ENCODE measurements around the gene TNFRSF14. TPM values are rescaled to one million over a fixed set of nuclear protein-coding genes. Genes with fewer than 3 reads are reported as not detected.

Gene TNFRSF14
- total RNA-seq, 4 donors from 2014 or later = 35.2 to 43.6 (median 38.3) TPM

DNA sequence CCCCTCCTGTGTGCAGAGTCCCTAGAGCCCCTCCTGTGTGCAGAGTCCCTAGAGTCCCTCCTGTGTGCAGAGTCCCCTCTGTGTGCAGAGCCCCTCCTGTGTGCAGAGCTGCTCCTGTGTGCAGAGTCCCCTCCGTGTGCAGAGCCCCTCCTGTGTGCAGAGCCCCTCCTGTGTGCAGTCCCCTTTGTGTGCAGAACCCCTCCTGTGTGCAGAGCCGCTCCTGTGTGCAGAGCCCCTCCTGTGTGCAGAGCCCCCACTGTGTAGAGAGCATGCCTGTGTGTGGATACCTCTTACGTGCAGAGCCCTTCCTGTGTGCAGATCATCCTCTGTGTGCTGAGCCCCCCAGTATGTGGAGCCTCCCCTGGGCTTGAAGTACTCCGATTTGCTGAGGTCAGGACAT is 17.8 kb upstream of the TNFRSF14 start:
- WGBS, 2 donors = 81 to 88% methylated on average over 2 to 4 of the region's 4 CpGs
- DNase-seq (ENCODE audit: low spot score in 2 of 2) = no peak
- TF ChIP-seq, protein P1, sequence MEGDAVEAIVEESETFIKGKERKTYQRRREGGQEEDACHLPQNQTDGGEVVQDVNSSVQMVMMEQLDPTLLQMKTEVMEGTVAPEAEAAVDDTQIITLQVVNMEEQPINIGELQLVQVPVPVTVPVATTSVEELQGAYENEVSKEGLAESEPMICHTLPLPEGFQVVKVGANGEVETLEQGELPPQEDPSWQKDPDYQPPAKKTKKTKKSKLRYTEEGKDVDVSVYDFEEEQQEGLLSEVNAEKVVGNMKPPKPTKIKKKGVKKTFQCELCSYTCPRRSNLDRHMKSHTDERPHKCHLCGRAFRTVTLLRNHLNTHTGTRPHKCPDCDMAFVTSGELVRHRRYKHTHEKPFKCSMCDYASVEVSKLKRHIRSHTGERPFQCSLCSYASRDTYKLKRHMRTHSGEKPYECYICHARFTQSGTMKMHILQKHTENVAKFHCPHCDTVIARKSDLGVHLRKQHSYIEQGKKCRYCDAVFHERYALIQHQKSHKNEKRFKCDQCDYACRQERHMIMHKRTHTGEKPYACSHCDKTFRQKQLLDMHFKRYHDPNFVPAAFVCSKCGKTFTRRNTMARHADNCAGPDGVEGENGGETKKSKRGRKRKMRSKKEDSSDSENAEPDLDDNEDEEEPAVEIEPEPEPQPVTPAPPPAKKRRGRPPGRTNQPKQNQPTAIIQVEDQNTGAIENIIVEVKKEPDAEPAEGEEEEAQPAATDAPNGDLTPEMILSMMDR (IDR thresholded peaks at IDR 0.05) = no peak
- no peak for TF ChIP-seq POLR2A (IDR thresholded peaks at IDR 0.05)
- intact Hi-C loops (cut with DNase I; ENCODE audit: low total_unique reads) = no loop called here
- H3K4me3 ChIP-seq (ENCODE audit: low read depth, poor library complexity, severe bottlenecking) = no peak overlapping the region

DNA sequence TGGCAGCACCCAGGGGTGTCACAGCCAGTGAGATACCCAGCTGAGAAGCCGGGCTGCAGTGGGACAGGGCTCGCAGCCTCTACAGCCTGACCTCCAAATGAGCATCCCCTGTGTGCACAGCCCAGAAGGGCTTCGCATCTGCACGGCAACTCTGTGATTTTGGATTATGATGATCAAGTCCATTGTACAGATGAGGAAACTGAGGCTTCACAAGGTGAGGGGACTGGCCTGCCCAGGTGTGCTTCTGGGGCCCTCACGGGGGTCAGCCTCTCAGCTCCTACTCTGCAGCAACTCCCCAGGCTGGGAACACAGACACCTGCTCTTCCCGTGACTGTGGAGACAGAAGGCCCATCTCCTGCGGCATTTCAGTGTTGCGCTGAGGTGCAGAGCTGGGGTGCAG is 17.3 kb upstream of the TNFRSF14 start:
- intact Hi-C loops (cut with DNase I; ENCODE audit: low total_unique reads) = no loop called here
- no peak for DNase-seq (ENCODE audit: low spot score in 2 of 2)
- no peak overlapping the region for H3K4me3 ChIP-seq (ENCODE audit: low read depth, poor library complexity, severe bottlenecking)
- 93 to 94% methylated on average over 6 to 8 of the region's 8 CpGs for WGBS, 2 donors
- no peak for TF ChIP-seq POLR2A (IDR thresholded peaks at IDR 0.05)
- TF ChIP-seq, protein P1 (IDR thresholded peaks at IDR 0.05) = no peak

DNA sequence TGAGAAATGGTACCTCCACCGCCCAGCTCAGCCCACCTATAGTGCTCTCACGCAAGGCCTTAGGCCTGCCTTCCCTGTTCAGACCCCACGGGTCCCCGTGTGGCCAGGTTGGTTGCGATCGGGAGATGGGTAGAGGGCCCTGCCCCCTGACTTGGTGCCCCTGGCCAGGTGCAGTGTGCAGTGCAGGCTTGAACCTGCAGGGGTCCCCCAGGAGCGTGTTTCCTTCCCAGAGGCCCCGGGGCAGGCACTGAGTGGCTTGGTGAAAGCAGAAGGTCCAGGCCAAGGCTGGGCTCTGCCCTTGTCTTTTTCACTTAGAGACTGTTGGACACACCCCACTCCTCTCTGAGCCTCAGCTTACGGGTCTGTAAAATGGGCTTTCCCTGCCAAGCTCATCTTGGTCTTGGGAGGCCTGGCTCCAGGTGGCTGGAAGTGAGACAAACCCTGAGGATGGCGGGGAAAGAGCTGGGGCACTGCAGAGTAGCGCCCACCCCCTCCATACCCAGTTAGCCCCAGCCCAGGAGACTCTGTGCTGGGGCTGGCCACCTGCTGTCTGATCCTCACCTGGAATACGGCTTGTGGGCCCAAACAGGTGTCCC is 16.8 kb upstream of the TNFRSF14 start:
- no peak for TF ChIP-seq POLR2A (IDR thresholded peaks at IDR 0.05)
- TF ChIP-seq, protein P1 (IDR thresholded peaks at IDR 0.05) = no peak
- DNase-seq (ENCODE audit: low spot score in 2 of 2) = no peak
- 85 to 88% methylated on average over 8 to 12 of the region's 12 CpGs for WGBS, 2 donors

DNA sequence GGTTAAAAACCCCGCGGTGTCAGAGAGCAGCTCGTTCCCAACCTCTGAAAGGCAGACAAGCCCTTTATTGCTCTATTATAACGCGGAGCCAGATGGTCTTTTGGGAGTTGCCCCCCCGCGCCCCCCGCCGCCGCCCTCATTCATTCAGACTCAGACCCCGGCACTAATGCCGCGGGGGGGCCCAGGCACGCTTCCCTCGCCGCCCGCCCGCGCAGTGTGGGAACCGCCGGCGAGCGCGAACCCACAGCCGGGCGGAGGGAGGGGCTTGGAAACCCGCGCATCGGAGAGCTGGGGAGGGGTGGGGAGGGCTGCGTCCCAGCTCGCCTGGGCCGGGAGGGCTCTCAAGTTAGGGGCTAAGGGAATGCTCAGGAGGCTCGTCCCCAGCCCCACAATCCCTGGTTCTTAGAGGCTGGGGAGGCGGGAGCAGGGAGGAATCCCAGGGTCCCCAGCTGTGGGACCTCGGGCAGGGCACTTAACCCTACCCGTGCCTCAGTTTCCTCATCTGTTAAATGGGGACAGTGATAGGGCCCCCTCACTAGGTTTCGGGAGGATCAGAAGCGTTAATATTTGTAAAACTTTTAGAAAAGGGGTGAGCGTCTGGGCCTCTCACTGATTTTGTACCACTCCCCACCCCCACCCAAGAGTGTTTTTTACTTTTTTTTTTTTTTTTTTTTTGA is 15.2 kb upstream of the TNFRSF14 start:
- intact Hi-C loops (cut with DNase I; ENCODE audit: low total_unique reads) = no loop called here
- TF ChIP-seq, protein P1 (IDR thresholded peaks at IDR 0.05) = no peak
- TF ChIP-seq POLR2A (IDR thresholded peaks at IDR 0.05) = no peak
- 17 to 26% methylated on average over 15 to 23 of the region's 39 CpGs for WGBS, 2 donors
- no peak for DNase-seq (ENCODE audit: low spot score in 2 of 2)
- H3K4me3 ChIP-seq (ENCODE audit: low read depth, poor library complexity, severe bottlenecking) = no peak overlapping the region

More for the DNA sequence above, 16.8 kb upstream of the TNFRSF14 start:
- no peak overlapping the region for H3K4me3 ChIP-seq (ENCODE audit: low read depth, poor library complexity, severe bottlenecking)
- intact Hi-C loops (cut with DNase I; ENCODE audit: low total_unique reads) = no loop called here

DNA sequence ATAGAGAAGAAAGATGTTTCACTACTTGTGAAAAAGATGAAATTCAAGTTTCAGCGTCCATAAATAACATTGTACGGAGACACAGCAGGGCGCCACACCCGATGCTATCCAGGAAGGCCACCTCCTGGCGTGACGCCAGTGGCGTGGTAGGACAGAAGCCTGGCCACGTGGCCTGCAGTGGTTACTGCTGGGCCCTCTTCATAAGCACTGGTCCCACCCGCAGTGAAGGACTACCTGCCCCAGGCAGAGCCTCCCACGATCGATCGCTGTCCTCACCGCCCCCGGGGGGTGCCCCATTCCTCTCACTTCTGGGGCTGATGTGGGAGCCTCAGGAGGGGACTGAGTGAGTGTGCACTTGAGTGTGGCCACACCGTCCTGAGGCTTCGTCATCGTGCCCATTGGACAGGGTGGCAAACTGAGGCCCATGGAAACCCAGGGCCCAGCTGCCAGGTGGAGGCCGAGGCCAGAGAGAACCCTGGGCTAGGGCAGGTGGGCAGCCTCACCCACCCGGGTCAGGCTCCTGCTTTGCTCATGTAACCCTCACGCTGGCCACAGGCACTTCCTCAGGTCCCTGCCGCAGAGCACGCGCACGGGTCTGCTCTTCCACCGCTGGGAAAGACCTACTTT is 14.4 kb upstream of the TNFRSF14 start:
- TF ChIP-seq, protein P1 (IDR thresholded peaks at IDR 0.05) = no peak
- TF ChIP-seq POLR2A (IDR thresholded peaks at IDR 0.05) = no peak
- H3K4me3 ChIP-seq (ENCODE audit: low read depth, poor library complexity, severe bottlenecking) = no peak overlapping the region
- intact Hi-C loops (cut with DNase I; ENCODE audit: low total_unique reads) = no loop called here
- WGBS, 2 donors = 60 to 64% methylated on average over 20 to 25 of the region's 25 CpGs
- no peak for DNase-seq (ENCODE audit: low spot score in 2 of 2)

Measured in lower leg skin (tissue), 4 donors.